PC-9 (cell line): ENCODE data around the gene THAP8.

Experiments
- CTCF ChIP-seq: fragments of 200-600 bp; sonication (generic); conservative IDR thresholded peaks from 2 replicates; pipeline ENCODE4 v1.6.1; 2017; ENCODE audit warnings: mixed run types, antibody characterized with exemption, mild to moderate bottlenecking, moderate library complexity
- EZH2 ChIP-seq: fragments of 200-600 bp; sonication (generic); IDR thresholded peaks from 2 replicates; pipeline ENCODE4 v1.8.0; 2017; ENCODE audit warnings: antibody characterized with exemption, low read depth

GRCh38 chr19:36006955-36007354 lies 47.1 kb downstream of the THAP8 start:
- TF ChIP-seq CTCF (no peak), EZH2 (no peak)
